Mesangial cell (primary cell): ENCODE results near the gene NDRG3. TPM values are rescaled to one million over a fixed set of nuclear protein-coding genes. Genes with fewer than 3 reads are reported as not detected.

Source experiments
- total RNA-seq: library from RNA; depleted of rRNA; stranded (reverse); fragments of >200 nt; gene quantifications from 2 replicates; pipeline ENCODE4 v1.2.3, GENCODE V29; 2015

Gene NDRG3
- 15.8 and 20.3 TPM in 2 replicates for total RNA-seq

DNA sequence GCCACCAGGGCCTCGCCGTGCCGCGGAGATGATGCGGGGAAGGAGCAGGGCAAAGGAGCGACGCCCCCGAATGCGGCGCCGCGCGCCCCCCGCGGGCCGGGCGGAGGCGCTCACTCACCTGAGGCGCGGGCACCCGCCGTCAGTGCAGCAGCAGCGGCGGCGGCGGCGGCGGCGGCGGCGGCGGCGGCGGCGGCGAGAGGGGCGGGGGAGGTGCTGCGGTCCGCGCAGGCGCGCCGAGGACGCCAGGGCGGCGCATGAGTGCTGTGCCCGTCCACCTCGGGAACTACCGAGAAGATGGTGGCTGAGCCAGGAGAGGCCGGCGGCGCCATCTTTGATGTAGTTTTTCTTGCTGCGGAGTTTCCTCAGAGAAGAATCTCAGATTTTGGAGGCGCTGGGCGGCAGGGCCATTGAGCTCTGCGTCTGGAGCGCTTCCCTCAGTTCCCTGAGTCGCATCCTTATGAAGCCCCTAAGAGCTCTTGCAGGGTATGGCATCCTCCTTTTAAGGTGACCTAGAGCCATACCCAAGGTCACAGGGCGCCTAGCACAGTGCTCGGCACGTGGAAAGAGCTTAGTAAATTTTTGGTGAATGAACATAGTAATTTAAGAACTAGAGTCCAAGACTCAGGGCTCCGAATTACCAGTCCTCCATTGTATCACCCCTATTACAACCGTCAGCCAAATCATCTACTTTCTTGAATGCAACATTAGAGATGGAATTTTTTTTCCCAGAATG lies at the start of gene NDRG3:
Gene NDRG3 (minus strand): TSS at position 164 of the 733 bp plus-strand sequence. CDS start 24,355 bp downstream, outside the sequence.

GRCh38 chr20:36773597-36774390 lies 27.9 kb upstream of the NDRG3 start, which contains the start of gene DSN1:
TSS of gene DSN1 (minus strand) at chr20:36773763. CDS start at chr20:36771458, 2,305 bp downstream.

GRCh38 chr20:36645998-36646397 lies 99.9 kb downstream of the NDRG3 start, which contains the start of gene SLA2:
TSS of gene SLA2 (minus strand) at chr20:36646196. CDS start at chr20:36641335, 4,861 bp downstream.

GRCh38 chr20:36605399-36606157 lies 140.3 kb downstream of the NDRG3 start, which contains the start of gene RAB5IF:
TSS of gene RAB5IF (plus strand) at chr20:36605779. CDS start at chr20:36605952, 173 bp downstream.

Other genes starting within 250 kb of the NDRG3 start
- 170 and 199 TPM in 2 replicates for gene MYL9, start 204.6 kb downstream of the NDRG3 start, total RNA-seq
- 15.0 and 30.0 TPM in 2 replicates for gene TGIF2, start 172.5 kb downstream of the NDRG3 start, total RNA-seq
- gene RAB5IF, start 140.3 kb downstream of the NDRG3 start, total RNA-seq: 76.8 and 114 TPM in 2 replicates
- gene SLA2, start 99.9 kb downstream of the NDRG3 start, total RNA-seq: not detected in 2 replicates
- 4.1 and 25.7 TPM in 2 replicates for gene DSN1, start 27.7 kb upstream of the NDRG3 start, total RNA-seq
- gene TLDC2, start 130.0 kb upstream of the NDRG3 start, total RNA-seq: 0.49 and 0.76 TPM in 2 replicates
- 14.3 and 21.5 TPM in 2 replicates for gene SAMHD1, start 205.6 kb upstream of the NDRG3 start, total RNA-seq